Esophagus muscularis mucosa (tissue), 3 donors: Measurements from ENCODE around the gene SHB.

ENCODE experiments used
- CTCF ChIP-seq, 3 experiments: fragments of 200-600 bp in 2 of 3; fragments of 450-650 bp in 1 of 3; sonication (generic) in 2 of 3; IDR thresholded peaks; one replicate each; pipeline ENCODE4 v1.5.1; 2017 to 2019; ENCODE audit warnings: antibody characterized with exemption in 3 of 3, mild to moderate bottlenecking in 2 of 3, moderate library complexity in 1 of 3
- EP300 ChIP-seq: sonication (generic); formaldehyde crosslinking; IDR thresholded peaks from one replicate; pipeline ENCODE4 v1.6.1; 2017; ENCODE audit warnings: antibody characterized with exemption

- no peak for TF ChIP-seq CTCF (IDR thresholded peaks at IDR 0.05)
- TF ChIP-seq EP300: no peak
Measured at GRCh38 chr9:38007016-38007415, 62.0 kb downstream of the SHB start.
